ENCODE results near the gene TMEM198. TPM values are rescaled to one million over a fixed set of nuclear protein-coding genes. Genes with fewer than 3 reads are reported as not detected.
A peak's percentile ranks its signal among the peaks of the same experiment; 100 is the strongest.

The TMEM198 gene
- total and polyA plus RNA-seq, 12 donors, result 3.3 to 16.2 (median 10.2) TPM

DNA sequence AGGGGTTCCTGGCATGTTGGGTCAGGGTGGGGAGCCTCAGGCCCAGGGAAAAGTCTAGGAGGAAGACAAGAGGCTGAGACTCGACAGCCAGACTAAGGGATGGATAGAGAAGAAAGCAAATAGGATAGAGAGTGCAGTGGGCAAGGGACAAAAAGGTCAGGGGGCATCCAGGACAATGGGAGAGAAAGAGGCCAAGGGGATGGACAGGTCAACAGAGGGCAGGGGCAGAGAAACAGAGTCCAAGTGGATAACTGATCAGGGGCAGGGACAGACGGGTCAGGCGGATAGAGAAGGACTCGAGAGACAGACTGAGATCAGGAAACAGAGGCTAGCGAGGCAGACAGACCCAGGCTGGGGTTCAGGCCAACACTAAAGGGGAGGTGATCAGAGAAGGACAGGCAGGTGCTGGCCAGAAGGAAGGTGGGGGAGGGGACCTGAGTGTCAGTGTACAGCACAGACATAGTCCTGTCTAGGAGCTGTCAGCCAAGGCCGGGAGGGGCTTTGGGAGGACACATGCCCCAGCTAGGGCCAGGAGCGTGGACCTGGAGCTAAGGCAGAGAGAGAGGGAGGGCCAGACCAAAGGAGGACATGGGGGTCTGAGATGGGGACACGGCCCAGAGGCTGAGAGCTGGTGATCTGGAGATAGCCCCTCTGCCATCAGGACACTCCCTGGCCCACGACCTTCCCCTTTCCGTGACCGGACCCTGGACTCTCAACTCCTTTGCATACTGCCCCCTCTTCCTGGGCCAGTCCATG is 17.3 kb upstream of the TMEM198 start:
- Histone ChIP-seq H3K4me1 (replicated peaks in 1 of 2) (peaks cover 0 to 17% of the 10 kb centered on the region in 2 donors), H3K36me3 (replicated peaks in 1 of 2) (no peaks in the 10 kb centered on the region), H3K9me3 (replicated peaks in 1 of 3) (no peaks in the 10 kb centered on the region), H3K27me3 (peaks cover 59% of the 10 kb centered on the region), H3K4me3 (no peak overlapping the region), H3K27ac (peak overlapping the region in 1 of 5 donors; percentile 66)
- WGBS, 4 donors, result 49 to 57% (median 52%) methylated on average over 7 to 10 of the region's 11 CpGs
- intact Hi-C loops (cut with DNase I), result loop anchor here (5.0 kb wide), 3 partner anchors 34 to 124 kb away; no protein-coding TSS in a partner anchor
- TF ChIP-seq, protein P1, sequence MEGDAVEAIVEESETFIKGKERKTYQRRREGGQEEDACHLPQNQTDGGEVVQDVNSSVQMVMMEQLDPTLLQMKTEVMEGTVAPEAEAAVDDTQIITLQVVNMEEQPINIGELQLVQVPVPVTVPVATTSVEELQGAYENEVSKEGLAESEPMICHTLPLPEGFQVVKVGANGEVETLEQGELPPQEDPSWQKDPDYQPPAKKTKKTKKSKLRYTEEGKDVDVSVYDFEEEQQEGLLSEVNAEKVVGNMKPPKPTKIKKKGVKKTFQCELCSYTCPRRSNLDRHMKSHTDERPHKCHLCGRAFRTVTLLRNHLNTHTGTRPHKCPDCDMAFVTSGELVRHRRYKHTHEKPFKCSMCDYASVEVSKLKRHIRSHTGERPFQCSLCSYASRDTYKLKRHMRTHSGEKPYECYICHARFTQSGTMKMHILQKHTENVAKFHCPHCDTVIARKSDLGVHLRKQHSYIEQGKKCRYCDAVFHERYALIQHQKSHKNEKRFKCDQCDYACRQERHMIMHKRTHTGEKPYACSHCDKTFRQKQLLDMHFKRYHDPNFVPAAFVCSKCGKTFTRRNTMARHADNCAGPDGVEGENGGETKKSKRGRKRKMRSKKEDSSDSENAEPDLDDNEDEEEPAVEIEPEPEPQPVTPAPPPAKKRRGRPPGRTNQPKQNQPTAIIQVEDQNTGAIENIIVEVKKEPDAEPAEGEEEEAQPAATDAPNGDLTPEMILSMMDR (IDR thresholded peaks at IDR 0.05), result no peak
- no peak for TF ChIP-seq POLR2A (IDR thresholded peaks at IDR 0.05)
- no peak for DNase-seq

GRCh38 chr2:219527076-219527394 is 16.8 kb upstream of the TMEM198 start:
- Histone ChIP-seq H3K36me3 (replicated peaks in 1 of 2) (no peaks in the 10 kb centered on the region), H3K27ac (peak overlapping the region in 1 of 5 donors; percentile 66), H3K27me3 (peaks cover 59% of the 10 kb centered on the region), H3K9me3 (replicated peaks in 1 of 3) (no peaks in the 10 kb centered on the region), H3K4me3 (no peak overlapping the region), H3K4me1 (replicated peaks in 1 of 2) (peaks cover 0 to 12% of the 10 kb centered on the region in 2 donors)
- peak in 2 of 7 donors; percentile 23 to 88 for DNase-seq
- intact Hi-C loops (cut with DNase I), result loop anchor here (5.0 kb wide), 3 partner anchors 35 to 125 kb away; no protein-coding TSS in a partner anchor
- 22 to 44% (median 43%) methylated on average over 4 to 6 of the region's 6 CpGs for WGBS, 4 donors
- TF ChIP-seq POLR2A (IDR thresholded peaks at IDR 0.05), result no peak
- TF ChIP-seq, protein P1 (IDR thresholded peaks at IDR 0.05), result no peak

DNA sequence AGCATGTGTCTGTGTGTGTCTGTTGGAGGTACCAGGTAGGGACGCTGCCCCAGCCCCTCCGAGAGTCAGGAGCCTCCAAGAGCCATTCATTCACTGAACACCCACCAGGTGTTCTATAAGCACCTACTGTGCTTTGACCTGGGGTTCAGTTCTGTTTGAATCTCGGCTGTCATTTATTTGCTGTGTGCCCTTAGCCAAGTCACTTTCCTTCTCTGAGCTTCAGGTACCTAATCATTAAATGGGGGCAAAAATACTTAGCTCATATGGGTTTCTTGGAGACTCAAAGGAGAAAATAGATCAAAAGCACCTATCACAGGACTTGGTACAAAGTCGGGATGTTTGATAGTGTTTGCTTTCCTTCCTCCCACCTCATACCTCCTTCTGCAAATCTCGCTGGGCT is 16.4 kb upstream of the TMEM198 start:
- peaks cover 56% of the 10 kb centered on the region for H3K27me3 ChIP-seq
- no peak for DNase-seq
- H3K4me3 ChIP-seq, result no peak overlapping the region
- TF ChIP-seq, protein P1 (IDR thresholded peaks at IDR 0.05), result no peak
- TF ChIP-seq POLR2A (IDR thresholded peaks at IDR 0.05), result no peak
- no peaks in the 10 kb centered on the region for H3K36me3 ChIP-seq (replicated peaks in 1 of 2)
- H3K4me1 ChIP-seq (replicated peaks in 1 of 2), result peaks cover 0 to 9% of the 10 kb centered on the region in 2 donors
- H3K27ac ChIP-seq, result peak overlapping the region in 1 of 5 donors; percentile 66
- intact Hi-C loops (cut with DNase I), result loop anchor here (5.0 kb wide), 3 partner anchors 35 to 125 kb away; no protein-coding TSS in a partner anchor
- no peaks in the 10 kb centered on the region for H3K9me3 ChIP-seq (replicated peaks in 1 of 3)
- 44 to 61% (median 50%) methylated on average over 3 to 5 of the region's 5 CpGs for WGBS, 4 donors

- Histone ChIP-seq H3K27ac (no peak overlapping the region), H3K27me3 (peaks cover 28% of the 10 kb centered on the region), H3K4me3 (no peak overlapping the region), H3K36me3 (replicated peaks in 1 of 2) (no peaks in the 10 kb centered on the region), H3K4me1 (replicated peaks in 1 of 2) (no peaks in the 10 kb centered on the region), H3K9me3 (replicated peaks in 1 of 3) (no peaks in the 10 kb centered on the region)
- DNase-seq, result peak; percentile 79 to 90 (median 87)
- intact Hi-C loops (cut with DNase I), result loop anchor here in 1 of 2 donors (2.0 to 5.0 kb wide), 2 partner anchors 73 to 128 kb away; no protein-coding TSS in a partner anchor
- TF ChIP-seq POLR2A (IDR thresholded peaks at IDR 0.05), result no peak
- TF ChIP-seq, protein P1 (IDR thresholded peaks at IDR 0.05), result peak; percentile 94 to 99 (median 96)
- WGBS, 4 donors, result 13 to 14% (median 14%) methylated on average over 18 to 21 of the region's 21 CpGs
These were observed 13.5 kb upstream of the TMEM198 start for GRCh38 chr2:219530048-219530963.
